AG09309 (cell line): ENCODE data around the gene DLG2.

Experiments used
- DNase-seq: peaks from one replicate; pipeline ENCODE4 v3.0.0-alpha.2; 2010; ENCODE audit warnings: low read depth
- H3K4me3 ChIP-seq: 2 replicates; pipeline ENCODE4 v1.5.1; 2011; ENCODE audit warnings: mild to moderate bottlenecking, low read depth, low read length, moderate library complexity; ENCODE audit not compliant: control insufficient read depth
- TF ChIP-seq, protein P1 (sequence below): IDR thresholded peaks from 2 replicates; pipeline ENCODE4 v1.5.1; 2011; ENCODE audit warnings: mild to moderate bottlenecking, low read depth, low read length, inconsistent platforms; ENCODE audit not compliant: insufficient read depth, control insufficient read depth; ENCODE audit errors: missing control alignments

The DLG2 gene

DNA sequence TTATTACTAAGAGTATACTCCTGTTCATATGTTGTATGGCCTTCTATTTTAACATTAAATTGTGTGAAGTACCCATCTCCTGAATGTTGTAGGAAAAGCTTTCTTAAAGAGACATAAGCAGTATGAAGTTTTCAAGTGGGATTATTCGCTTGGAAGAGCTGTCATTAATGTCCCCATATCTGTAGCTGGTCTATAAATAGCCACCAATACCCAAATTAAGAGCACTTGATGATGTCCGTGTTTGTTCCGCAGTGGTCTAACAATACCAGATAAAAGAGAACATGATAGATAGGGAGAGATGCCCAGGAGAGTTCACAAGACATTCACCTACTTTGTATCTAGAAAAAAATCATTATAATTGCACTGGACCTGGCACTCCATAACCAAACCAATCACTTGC lies 527.6 kb downstream of the DLG2 start:
- no peak for DNase-seq
- TF ChIP-seq, protein P1, sequence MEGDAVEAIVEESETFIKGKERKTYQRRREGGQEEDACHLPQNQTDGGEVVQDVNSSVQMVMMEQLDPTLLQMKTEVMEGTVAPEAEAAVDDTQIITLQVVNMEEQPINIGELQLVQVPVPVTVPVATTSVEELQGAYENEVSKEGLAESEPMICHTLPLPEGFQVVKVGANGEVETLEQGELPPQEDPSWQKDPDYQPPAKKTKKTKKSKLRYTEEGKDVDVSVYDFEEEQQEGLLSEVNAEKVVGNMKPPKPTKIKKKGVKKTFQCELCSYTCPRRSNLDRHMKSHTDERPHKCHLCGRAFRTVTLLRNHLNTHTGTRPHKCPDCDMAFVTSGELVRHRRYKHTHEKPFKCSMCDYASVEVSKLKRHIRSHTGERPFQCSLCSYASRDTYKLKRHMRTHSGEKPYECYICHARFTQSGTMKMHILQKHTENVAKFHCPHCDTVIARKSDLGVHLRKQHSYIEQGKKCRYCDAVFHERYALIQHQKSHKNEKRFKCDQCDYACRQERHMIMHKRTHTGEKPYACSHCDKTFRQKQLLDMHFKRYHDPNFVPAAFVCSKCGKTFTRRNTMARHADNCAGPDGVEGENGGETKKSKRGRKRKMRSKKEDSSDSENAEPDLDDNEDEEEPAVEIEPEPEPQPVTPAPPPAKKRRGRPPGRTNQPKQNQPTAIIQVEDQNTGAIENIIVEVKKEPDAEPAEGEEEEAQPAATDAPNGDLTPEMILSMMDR = no peak
- H3K4me3 ChIP-seq = no peak overlapping the region

DNA sequence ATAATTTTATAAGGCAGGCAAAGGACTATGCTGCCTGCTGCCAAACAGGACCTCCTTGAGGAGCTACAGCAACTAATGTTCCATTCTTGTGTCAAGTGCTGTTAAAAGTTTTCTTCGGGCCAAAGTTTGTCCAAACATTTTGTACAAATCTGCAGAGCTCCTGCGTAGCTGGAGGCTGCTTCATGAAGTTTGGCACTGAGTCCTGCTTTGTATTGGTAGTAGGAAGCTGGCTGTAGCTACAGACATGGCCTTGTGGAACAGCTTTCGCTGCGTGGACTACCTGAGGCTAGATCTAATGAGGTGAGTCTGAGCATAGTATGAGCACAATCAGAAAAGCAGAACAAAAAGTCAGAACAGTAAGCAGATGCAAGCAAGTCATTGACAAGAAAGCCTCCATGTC lies 528.1 kb downstream of the DLG2 start:
- H3K4me3 ChIP-seq = no peak overlapping the region
- DNase-seq = no peak
- TF ChIP-seq, protein P1 = no peak

GRCh38 chr11:85096939-85097338 lies 530.2 kb downstream of the DLG2 start:
- H3K4me3 ChIP-seq = no peak overlapping the region
- TF ChIP-seq, protein P1 = no peak
- no peak for DNase-seq

GRCh38 chr11:85095239-85095638 lies 531.9 kb downstream of the DLG2 start:
- H3K4me3 ChIP-seq = no peak overlapping the region
- DNase-seq = no peak
- TF ChIP-seq, protein P1 = no peak

GRCh38 chr11:85094795-85095194 lies 532.3 kb downstream of the DLG2 start:
- DNase-seq = no peak
- no peak overlapping the region for H3K4me3 ChIP-seq
- TF ChIP-seq, protein P1 = no peak

DNA sequence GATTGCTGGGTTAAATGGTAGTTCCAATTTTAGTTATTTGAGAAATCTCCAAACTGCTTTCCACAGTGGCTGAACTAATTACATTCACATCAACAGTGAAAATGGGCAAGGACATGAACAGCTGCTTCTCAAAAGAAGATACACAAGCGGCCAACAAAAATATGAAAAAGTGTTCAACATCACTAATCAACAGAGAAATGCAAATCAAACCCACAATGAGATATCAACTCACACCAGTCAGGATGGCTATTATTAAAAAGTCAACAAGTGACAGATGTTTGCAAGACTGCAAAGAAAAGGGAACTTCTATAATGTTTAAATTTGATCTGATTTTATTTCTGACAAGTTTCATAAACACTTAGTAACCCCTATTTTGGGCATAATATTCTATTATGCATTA lies 537.5 kb downstream of the DLG2 start:
- TF ChIP-seq, protein P1 = no peak
- no peak for DNase-seq
- H3K4me3 ChIP-seq = no peak overlapping the region

GRCh38 chr11:85088286-85088685 lies 538.9 kb downstream of the DLG2 start:
- no peak overlapping the region for H3K4me3 ChIP-seq
- TF ChIP-seq, protein P1 = no peak
- no peak for DNase-seq
